ENCODE measurements around the gene CCDC197. TPM values are rescaled to one million over a fixed set of nuclear protein-coding genes. Genes with fewer than 3 reads are reported as not detected.

Gene CCDC197
- total RNA-seq, 2 experiments from 2014 or later = not detected

DNA sequence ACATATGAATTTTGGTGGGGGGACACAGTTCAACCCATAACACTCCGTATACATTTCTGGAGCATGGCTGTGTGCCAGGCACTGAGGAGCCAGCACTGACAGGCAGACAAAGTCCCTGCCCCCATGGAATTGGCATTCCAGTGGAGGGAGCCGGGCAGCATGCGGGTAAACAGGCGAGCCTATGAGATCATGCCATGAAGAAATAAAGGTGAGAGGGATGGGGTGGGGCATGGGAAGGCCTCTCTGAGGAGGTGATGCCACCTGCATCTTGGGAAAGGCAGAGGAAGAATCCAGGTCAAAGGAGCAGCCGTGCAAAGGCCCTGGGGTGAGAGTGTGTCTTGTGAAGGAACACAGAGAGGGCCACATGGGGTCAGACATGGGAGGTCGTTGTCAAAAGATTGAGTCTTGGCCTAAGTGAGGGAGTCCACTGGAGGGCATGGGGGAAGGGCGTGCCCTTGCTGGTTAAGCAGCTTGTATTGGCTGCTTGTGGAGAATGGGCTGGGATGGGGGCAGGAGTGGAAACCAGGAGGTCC, 32.6 kb downstream of the CCDC197 start:
- POLR2A ChIA-PET = no interaction called here
- Mint-ChIP-seq H3K27me3 (no peaks in the 10 kb centered on the region), H3K9me3 (no peaks in the 10 kb centered on the region), H3K27ac (no peak overlapping the region), H3K36me3 (ENCODE audit: low read depth) (no peaks in the 10 kb centered on the region), H3K4me1 (ENCODE audit: low read depth) (peaks cover 21% of the 10 kb centered on the region), H3K4me3 (no peak overlapping the region)
- ATAC-seq (no peak), DNase-seq (no peak)
- intact Hi-C loops (cut with micrococcal nuclease) = no loop called here
- CTCF ChIA-PET = interaction anchor here (0.7 to 3.4 kb wide), 6 partner anchors 90 to 272 kb away, joined by 3 to 26 read pairs (median 9); partner anchors contain the start of gene IFI27L2
- TF ChIP-seq, protein P1, sequence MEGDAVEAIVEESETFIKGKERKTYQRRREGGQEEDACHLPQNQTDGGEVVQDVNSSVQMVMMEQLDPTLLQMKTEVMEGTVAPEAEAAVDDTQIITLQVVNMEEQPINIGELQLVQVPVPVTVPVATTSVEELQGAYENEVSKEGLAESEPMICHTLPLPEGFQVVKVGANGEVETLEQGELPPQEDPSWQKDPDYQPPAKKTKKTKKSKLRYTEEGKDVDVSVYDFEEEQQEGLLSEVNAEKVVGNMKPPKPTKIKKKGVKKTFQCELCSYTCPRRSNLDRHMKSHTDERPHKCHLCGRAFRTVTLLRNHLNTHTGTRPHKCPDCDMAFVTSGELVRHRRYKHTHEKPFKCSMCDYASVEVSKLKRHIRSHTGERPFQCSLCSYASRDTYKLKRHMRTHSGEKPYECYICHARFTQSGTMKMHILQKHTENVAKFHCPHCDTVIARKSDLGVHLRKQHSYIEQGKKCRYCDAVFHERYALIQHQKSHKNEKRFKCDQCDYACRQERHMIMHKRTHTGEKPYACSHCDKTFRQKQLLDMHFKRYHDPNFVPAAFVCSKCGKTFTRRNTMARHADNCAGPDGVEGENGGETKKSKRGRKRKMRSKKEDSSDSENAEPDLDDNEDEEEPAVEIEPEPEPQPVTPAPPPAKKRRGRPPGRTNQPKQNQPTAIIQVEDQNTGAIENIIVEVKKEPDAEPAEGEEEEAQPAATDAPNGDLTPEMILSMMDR (IDR thresholded peaks at IDR 0.05) = no peak

DNA sequence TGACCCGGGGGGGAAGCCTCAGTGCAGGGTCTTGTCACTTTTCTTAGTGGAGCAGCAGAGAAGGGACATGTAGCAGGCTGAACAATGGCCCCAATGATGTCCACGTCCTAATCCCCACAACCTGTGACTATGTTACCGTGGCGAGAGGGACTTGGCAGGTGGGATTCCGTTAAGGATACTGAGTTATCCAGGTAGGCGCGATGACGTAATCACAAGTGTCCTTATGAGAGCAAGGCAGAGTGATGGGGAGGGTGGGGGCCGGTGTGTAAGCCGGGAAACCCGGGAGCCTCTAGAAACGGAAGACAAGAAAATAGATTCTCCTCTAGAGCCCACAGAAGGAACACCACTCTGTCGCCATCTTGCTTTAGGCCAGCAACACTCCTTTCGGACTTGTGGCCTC, 33.5 kb downstream of the CCDC197 start:
- no peak for DNase-seq
- Mint-ChIP-seq H3K9me3 (no peaks in the 10 kb centered on the region), H3K27ac (no peak overlapping the region), H3K27me3 (no peaks in the 10 kb centered on the region), H3K4me1 (ENCODE audit: low read depth) (peaks cover 21% of the 10 kb centered on the region), H3K36me3 (ENCODE audit: low read depth) (no peaks in the 10 kb centered on the region), H3K4me3 (no peak overlapping the region)
- CTCF ChIA-PET = interaction anchor here (0.7 to 3.4 kb wide), 2 partner anchors 106 to 273 kb away, joined by 3 to 20 read pairs; no protein-coding TSS in a partner anchor
- TF ChIP-seq, protein P1 (IDR thresholded peaks at IDR 0.05) = no peak
- POLR2A ChIA-PET = no interaction called here
- ATAC-seq = no peak
- intact Hi-C loops (cut with micrococcal nuclease) = no loop called here

DNA sequence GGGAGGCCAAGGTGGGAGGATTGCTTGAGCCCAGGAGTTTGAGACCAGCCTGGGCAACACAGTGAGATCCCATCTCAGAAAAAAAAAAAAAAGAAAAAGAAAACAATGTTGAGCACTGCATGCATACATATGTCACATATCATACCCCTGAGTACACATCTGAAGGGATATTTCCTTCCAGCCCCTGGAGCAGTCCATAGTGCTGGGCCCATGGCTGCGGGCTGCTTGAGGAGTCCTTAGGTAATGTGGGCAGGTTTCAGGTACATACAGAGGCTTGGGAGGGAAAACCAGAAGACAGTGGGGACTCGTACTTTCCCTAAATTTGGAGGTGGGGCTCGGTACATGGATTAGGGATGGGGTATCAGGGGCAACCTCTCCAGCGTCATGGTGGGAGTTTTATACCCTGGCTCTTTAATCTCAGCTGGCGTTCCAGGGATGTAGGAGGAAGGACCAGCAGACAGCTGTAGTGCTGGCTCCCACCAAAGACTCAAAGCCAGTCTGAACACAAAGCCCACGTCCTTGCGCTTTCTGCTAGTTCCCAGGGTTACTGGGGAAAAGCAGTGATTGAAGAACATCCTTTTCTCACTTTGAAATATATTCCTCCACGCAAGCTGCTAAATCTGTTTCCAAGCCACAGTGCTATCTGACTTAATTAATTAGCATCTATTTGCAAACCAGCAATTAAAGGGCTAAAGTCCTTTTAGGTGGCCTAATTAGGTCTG, 34.2 kb downstream of the CCDC197 start:
- no peak for DNase-seq
- ChIA-PET POLR2A (no interaction called here), CTCF (interaction anchor here (6.2 to 6.5 kb wide), 2 partner anchors 93 to 106 kb away, joined by 65 to 115 read pairs; no protein-coding TSS in a partner anchor)
- intact Hi-C loops (cut with micrococcal nuclease) = no loop called here
- H3K27ac Mint-ChIP-seq = no peak overlapping the region
- no peak for ATAC-seq
- H3K36me3 Mint-ChIP-seq (ENCODE audit: low read depth) = no peaks in the 10 kb centered on the region
- no peaks in the 10 kb centered on the region for H3K27me3 Mint-ChIP-seq
- no peak overlapping the region for H3K4me3 Mint-ChIP-seq
- H3K9me3 Mint-ChIP-seq = no peaks in the 10 kb centered on the region
- TF ChIP-seq, protein P1 (IDR thresholded peaks at IDR 0.05) = no peak
- peaks cover 17% of the 10 kb centered on the region for H3K4me1 Mint-ChIP-seq (ENCODE audit: low read depth)

DNA sequence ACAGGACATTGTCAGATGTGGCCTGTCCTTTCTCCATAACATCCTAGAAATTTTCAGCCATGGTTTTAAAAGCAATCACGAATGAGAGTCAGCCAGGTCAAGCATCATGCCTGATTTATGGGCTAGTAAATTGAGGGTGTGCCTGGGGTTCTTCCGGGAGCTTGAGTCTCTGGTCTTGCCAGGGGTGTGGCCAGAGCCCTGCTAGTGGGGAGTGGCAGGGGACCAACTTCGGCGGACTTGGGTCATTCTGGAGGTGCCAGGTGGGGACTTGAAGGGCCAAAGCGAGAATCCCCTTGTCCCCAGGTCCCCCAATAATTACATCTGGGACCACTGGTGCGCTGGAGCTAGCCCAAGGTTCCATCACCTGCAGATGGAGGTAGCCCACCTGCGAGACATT, 34.8 kb downstream of the CCDC197 start:
- TF ChIP-seq, protein P1 (IDR thresholded peaks at IDR 0.05) = no peak
- no peak overlapping the region for H3K4me3 Mint-ChIP-seq
- H3K9me3 Mint-ChIP-seq = no peaks in the 10 kb centered on the region
- intact Hi-C loops (cut with micrococcal nuclease) = no loop called here
- peaks cover 21% of the 10 kb centered on the region for H3K4me1 Mint-ChIP-seq (ENCODE audit: low read depth)
- ChIA-PET POLR2A (no interaction called here), CTCF (interaction anchor here (6.2 to 6.5 kb wide), 2 partner anchors 94 to 105 kb away, joined by 65 to 115 read pairs; no protein-coding TSS in a partner anchor)
- no peak for ATAC-seq
- no peaks in the 10 kb centered on the region for H3K27me3 Mint-ChIP-seq
- DNase-seq = no peak
- H3K27ac Mint-ChIP-seq = no peak overlapping the region
- H3K36me3 Mint-ChIP-seq (ENCODE audit: low read depth) = no peaks in the 10 kb centered on the region

DNA sequence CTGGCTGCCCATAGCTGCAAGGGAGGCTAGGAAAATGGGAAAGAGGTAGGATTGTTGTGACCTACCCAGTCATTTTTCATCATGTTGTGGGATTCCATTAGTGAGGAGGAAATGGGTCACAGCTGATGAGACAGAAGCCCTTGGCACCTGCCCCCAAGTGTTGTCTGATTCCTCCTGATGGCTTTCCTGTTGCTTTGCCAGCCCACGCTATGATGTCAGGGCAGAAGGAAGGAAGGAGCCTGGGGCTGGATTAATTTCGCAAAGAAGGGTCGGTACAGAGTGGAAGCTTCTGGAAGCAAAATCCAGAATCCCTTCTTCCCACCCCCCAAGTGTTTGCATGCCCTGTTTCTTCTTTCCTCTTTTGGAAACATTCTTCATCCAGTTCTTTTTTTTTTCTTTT, 37.8 kb downstream of the CCDC197 start:
- TF ChIP-seq, protein P1 (IDR thresholded peaks at IDR 0.05) = no peak
- Mint-ChIP-seq H3K36me3 (ENCODE audit: low read depth) (no peaks in the 10 kb centered on the region), H3K27ac (no peak overlapping the region), H3K27me3 (no peaks in the 10 kb centered on the region), H3K4me1 (ENCODE audit: low read depth) (peaks cover 4% of the 10 kb centered on the region), H3K4me3 (no peak overlapping the region), H3K9me3 (no peaks in the 10 kb centered on the region)
- ATAC-seq (no peak), DNase-seq (no peak)
- intact Hi-C loops (cut with micrococcal nuclease) = no loop called here
- ChIA-PET CTCF (interaction anchor here (1.0 to 7.5 kb wide), 13 partner anchors 13 to 146 kb away, joined by 3 to 115 read pairs (median 22); partner anchors contain the start of genes DDX24, IFI27L1 and IFI27L2), POLR2A (interaction anchor here (0.5 to 2.1 kb wide), 4 partner anchors 9 to 71 kb away, joined by 3 to 8 read pairs (median 4); no protein-coding TSS in a partner anchor)
